Stimulated activated CD8-positive, alpha-beta memory T cell treated with anti-CD3 and anti-CD28 coated beads, Interleukin-2, amount 100 ng/mL, for 48 hours (primary cell): Measurements from ENCODE around the gene SLC16A3.
"Not testable (repeated sequence)": the region's sequence is repeated elsewhere in the genome, so short reads cannot be mapped to it uniquely, and the experiment has no call there.

ENCODE experiments used
- DNase-seq, 2 donors: peaks; one replicate each; pipeline ENCODE4 v3.0.0-alpha.2; 2020; ENCODE audit warnings: low read depth in 2 of 2

The SLC16A3 gene

DNA sequence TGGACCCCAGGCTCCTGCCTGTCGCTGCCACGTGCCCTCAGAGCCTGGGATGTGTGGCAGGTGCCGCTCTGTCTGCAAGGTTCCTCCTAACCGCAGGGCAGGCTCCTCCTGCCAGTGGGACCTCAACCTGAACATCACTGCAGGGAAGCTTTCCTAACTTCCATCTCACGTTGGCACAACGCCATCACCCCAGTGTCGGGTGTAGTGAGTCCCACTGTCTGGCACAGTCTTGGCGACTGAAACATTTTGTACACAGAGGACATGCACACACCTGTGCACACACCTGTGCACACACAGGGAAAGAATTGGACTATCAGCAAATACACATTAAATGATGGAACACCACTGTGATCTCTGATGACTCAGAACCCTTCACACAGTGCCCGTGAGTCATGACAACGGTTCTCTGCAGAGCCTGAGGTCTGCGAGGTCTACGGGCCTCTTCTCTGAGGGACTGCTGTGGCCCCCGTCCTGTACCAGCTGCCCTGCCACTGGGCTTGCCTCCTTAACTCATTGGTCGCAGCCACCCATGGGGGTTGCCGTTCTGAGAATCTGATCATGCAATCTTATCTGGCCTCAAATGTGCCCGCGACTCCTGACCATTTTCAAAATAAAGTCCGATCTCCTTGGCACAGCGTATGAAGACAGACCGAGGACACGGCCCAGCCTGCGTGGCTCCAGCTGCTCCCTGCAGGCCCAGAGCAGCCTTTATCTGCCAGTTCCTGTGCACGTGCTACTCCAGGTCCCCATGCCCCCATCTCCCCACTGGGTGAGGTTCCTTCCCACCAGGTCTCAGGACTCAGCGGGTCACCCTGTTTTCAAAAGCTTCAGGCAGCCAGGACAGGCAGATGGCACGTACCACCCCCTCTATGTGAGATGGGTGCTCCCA lies 23.8 kb upstream of the SLC16A3 start:
- no peak for DNase-seq

DNA sequence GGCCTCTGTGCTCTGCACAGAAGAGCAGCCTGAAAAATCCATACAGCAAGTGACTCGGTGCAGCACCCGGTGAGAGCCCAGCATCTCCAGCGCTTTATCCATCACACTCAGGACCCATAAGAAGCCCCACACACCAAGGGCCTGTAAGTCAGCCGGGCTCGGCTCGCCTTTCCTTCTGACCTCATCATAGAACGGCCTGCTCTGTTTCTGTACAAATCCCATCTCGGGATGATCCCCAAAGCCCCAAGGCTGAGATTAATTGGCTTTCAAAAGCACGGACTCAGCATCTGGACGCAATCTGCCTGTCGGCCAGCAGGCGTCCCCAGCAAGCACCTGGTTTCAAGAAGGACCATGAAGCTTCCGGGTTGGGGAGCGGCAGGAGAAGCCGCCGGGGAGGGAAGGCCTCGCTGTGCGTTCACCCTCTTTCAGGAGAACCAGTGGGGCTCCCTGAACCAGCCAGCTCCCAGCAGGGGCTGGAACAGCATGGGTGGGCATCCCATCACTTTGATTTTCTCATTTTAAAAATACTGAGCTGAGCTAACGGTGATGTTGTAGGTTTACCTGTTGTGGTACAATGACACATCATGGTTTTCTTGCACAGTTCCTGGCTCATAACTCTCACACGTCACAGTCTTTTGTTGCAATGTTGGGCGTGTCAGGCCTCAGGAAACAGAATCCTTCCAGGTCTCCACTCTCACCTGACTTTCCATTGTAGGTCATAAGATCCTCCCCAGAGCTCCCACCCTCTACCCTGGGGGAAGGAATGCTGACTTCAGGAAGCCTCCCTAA lies 22.9 kb upstream of the SLC16A3 start:
- DNase-seq: peak; percentile 64 to 71

DNA sequence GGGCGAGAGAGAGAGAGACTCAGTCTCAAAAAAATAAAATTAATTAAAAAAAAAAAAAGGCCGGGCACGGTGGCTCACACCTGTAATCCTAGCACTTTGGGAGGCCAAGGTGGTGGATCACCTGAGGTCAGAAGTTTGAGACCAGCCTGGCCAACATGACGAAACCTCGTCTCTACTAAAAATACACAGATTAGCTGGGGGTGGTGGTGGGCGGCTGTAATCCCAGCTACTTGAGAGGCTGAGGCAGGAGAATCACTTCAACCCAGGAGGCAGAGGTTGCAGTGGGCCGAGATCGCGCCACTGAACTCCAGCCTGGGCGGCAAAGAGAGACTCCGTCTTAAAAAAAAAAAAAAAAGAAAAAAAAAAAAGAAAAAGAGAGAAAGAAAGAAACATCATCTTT lies 18.2 kb upstream of the SLC16A3 start:
- DNase-seq: not testable (repeated sequence)

DNA sequence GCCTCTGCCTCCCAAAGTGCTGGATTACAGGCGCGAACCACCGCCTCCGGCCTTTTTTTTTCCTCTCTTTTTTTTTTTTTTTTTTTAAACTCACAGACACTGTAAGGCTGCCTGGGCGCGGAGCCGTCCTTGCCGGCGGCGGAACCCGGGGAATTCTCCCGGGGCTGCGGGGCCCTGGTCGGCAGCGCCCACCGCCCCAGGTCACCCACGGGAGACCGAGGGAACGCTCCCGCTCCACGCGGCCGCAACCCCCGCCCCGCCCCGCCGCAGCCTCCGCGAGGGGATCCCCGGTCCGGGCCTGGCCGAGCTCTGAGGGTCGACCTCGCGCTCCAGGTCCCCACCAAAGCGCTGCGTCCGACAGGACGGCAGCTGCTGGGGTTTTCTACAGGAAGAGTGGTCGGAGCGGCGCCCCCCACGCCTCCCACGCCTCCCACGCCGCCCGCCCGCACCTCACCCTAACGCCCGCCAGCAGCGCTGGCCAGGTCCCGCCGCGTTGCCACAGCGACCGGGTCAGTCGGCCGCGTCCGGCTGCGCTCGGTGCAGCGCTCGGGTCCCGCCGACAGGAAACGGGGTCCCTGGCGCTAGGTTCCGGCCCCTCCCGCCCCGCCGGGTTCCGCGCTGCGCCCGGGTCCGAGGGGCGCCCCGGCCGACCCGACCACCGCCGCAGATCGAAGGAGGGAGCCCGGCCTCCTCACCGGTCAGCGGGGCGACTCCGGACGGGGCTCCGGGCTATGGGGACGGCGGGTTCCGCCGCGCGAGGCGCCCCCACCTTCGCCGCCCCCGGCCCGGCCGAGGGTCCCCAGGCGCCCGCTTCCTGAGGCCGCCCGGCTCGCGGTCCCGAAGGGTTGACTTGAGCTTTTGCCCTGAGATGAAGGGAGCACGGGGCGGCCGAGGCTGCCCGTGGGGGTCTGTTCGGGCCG lies 16.3 kb upstream of the SLC16A3 start, which contains the start of gene CCDC57:
TSS of gene CCDC57 (minus strand) at position 512 of the 920 bp plus-strand sequence. CDS start 10,898 bp downstream, outside the sequence.
- DNase-seq: peak; percentile 67 to 76

DNA sequence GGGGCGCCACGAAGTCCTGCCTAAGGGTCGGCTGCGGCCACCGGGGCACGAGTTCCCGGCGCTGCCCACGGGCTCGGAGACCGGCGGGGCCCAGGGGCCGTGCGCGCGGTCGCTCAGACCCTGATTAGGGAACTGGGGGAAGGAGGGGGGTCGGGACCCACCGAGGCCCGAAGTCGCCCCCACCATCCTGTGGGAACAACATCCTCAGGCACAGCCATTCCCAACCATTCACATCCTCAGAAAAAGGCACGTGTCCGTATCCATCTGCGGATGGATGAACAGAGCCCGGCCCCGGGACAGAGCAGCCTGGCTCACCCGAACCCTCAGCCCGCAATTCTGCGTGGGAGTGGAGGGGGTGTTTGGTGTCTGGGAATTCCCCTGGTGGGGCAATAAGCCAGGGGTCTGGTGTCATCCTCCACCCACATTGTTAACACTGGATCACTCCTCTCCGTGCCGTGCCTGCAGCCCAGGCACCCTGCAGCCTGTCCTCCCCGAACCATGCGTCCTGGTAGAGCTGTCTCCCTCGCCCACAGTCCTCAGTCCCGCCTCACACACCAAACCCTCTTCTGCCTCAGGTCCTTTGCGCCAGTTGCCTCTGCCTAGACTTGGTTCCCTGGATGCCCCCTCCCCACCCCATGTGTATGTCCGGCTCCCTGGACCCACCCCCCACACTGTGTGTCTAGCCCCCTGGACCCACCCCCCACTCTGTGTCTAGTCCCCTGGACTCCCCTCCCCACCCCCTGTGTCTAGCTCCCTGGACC lies 15.4 kb upstream of the SLC16A3 start:
- DNase-seq: peak in 1 of 2 donors; percentile 61

GRCh38 chr17:82214012-82214628 lies 14.7 kb upstream of the SLC16A3 start:
- no peak for DNase-seq

DNA sequence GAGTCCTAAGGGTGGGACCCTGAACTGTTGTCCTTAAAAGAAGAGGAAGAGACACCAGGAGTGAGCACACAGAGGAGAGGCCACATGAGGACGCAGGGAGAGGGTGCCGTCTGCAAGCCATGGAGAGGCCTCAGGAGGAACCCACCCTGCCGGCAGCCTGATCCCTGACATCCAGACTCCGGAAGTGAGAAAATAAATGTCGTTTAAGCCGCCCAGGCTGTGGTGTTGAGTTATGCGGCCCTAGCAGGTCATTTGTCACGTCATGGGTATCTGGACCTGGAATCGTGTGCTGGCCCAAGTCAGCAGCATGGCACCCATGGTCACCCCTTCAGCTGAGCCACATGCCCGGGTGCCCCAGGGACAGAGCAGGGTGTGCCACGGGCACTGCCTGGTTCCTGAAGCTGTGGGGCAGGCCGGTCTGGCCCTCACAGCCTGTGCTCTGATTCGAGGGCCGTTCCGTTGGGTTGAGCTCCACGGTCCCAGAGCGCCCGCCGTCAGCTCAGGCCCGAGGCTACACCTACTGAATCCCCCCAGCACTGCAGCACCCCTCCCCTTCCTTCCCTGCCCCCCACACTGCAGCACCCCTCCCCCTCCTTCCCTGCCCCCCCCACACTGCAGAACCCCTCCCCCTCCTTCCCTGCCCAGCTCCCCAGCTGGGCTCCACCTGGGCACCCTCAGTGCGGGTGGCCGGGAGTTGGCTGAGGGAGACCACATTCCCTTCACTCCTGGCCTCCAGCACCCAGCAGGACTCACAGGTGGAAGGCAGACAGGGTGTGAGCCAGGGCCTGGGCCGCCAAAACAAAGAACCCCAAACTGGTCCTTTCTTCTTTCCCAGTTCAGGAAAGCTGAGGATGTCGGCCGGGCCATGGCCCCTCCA lies 13.5 kb upstream of the SLC16A3 start:
- no peak for DNase-seq

- no peak for DNase-seq
These were observed 12.9 kb upstream of the SLC16A3 start for GRCh38 chr17:82215972-82216300.

GRCh38 chr17:82216301-82217119 lies 12.3 kb upstream of the SLC16A3 start:
- no peak for DNase-seq

DNA sequence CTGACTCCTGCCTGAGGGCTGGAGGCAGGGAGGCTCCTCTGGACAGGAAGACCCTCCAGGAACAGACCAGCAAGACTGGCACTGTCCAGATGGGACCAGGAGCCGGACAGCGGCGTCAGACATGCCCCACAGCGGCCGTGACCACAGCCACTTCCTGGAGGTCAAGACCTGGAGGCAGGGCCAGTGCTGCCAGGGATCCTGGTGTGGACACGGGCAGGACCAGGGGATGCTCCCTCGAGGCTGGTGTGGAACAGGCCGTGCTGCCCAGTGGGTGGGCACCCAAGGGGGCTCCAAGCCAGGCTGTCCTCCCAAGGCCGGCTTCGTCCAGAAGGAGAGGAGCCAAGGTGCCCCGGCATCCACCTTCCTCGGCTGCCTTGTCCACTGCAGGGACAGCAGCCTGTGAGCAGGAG lies 11.7 kb upstream of the SLC16A3 start:
- DNase-seq: no peak

DNA sequence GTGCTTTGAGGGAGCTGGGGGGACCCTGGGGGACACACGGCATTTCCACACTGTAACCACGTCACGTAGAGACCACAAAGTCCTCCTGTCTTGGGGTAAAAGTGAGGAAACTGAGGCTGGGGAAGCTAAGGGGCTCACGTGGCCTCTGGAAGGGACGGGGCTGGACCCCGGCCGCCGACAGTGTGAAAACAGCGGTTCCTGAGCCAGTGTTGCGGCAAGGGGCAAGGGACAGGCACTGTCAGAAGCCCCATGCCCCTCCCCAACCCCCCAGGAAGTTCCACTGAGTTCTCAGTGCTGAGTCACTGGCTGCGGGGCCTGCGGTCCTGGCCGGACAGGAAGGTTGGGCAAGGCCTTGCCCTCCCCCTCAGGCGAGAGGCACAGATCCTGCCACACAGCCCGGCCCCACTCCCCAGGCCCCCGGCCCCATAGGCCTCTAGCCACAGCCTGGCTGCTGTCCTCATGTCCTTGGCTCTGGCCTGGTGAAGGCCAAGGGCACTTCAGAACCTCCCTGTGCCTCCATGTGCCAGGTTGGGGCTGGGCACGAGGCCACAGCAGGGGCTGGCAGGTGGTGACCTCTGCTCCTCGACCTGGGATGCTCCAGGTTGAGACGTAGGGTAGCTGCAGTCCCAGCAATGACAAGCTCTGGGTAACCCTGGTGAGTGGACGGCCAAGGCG lies 11.2 kb upstream of the SLC16A3 start:
- no peak for DNase-seq

- no peak for DNase-seq
These were observed 10.3 kb upstream of the SLC16A3 start for GRCh38 chr17:82218349-82219075.

GRCh38 chr17:82219083-82219482 lies 9.8 kb upstream of the SLC16A3 start:
- DNase-seq: no peak

DNA sequence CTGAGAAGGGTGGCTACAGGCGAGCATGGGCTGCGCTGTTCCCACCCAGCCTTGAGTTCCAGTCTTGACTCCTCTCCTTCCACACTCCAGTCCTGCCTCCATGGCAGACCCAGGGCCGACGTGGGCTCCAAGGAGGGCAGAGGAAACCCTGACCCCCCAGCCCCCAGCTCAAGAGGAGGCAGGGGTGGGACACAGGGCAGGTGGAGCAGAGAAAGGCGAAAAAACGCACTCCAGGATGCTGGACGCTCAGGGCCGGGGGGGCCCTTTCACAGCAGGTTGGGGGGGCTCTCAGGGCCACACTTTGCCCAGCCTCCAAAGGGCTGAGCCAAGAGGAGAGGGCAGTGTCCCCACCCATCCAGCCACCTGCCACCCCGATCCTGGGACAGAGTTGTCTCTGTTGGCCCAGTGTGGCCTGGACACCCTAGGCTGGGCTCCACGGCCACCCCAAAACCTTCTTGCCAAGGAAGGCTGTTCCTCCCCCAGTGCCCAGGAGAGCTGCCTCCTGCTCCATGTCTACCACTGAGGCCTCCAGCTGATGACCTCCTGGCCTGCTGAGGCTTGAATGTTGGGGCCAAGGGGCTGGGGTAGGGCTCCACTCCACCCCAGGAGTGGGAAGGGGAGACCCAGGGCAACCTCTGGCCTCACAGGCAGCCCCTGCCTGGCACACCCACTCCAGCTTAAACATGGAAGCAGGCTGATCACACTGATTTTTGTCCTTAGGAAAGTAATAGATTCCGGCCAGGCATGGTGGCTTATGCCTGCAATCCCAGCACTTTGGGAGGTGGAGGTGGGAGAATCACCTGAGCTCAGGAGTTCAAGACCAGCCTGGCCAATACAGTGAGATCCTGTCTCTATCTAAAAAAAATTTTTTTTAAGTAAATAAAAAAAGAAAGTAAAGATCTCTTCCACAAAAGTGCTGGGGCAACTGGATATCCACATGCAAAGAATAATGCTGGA lies 8.8 kb upstream of the SLC16A3 start:
- no peak for DNase-seq

- DNase-seq: no peak
These were observed 7.4 kb upstream of the SLC16A3 start for GRCh38 chr17:82221341-82221902.

DNA sequence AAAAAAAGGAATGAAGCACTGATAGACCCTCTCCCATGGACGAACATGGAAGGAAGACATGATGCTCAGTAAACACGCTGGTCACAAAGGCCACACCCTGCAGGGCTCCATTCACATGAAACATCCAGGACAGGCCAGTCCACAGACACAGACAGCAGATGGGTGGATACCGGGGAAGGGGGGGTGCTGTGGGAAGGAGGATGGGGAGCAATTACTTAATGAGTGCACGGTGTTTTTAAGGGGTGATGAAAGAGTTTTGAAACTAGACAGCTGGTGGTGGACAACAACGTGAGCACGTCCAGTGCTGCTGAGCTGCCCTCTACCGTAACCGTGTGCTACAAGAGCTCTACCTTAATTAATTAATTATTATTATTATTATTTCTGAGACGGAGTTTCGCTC lies 6.0 kb upstream of the SLC16A3 start:
- DNase-seq: no peak
